ENCODE data around the gene MICA.
"Not testable (repeated sequence)": the region's sequence is repeated elsewhere in the genome, so short reads cannot be mapped to it uniquely, and the experiment has no call there.

The MICA gene

GRCh38 chr6:31414148-31414770 lies 10.9 kb downstream of the MICA start:
- not testable (repeated sequence) for DNase-seq (ENCODE audit: low read depth)

DNA sequence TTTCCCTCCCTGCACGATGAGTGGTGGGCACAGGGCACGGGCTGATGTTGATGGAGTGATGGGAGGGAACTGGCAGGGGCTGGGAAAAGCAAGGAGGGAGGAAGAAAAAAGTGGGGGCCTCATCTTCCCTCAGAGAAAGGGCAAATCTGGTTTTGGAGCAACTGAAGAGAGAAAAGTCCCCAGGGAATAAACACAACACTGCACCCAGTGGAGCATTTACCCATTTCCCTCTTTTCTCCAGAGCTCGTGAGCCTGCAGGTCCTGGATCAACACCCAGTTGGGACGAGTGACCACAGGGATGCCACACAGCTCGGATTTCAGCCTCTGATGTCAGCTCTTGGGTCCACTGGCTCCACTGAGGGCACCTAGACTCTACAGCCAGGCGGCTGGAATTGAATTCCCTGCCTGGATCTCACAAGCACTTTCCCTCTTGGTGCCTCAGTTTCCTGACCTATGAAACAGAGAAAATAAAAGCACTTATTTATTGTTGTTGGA lies 11.4 kb downstream of the MICA start:
- DNase-seq (ENCODE audit: low read depth), result no peak

- DNase-seq (ENCODE audit: low read depth), result no peak
Observed at GRCh38 chr6:31416394-31417014, 13.1 kb downstream of the MICA start.

DNA sequence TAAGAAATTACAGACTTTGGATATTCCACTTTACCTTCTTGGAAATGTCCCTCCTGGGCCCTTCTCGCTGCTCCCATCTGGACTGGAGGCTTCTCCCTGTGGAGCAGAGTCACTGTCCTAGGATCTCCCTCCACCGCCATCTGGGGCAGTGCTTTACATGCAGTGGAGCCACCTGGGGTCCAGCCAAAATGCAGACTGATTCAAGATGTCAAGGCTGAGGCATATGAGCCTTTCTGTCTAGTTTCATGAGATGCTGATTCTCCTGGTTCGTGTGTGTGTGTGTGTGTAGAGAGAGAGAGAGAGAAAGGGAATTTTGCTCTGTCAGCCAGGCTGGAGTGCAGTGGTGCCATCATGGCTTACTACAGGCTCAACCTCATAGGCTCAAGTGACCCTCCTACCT lies 14.9 kb downstream of the MICA start:
- DNase-seq (ENCODE audit: low read depth), result no peak

DNA sequence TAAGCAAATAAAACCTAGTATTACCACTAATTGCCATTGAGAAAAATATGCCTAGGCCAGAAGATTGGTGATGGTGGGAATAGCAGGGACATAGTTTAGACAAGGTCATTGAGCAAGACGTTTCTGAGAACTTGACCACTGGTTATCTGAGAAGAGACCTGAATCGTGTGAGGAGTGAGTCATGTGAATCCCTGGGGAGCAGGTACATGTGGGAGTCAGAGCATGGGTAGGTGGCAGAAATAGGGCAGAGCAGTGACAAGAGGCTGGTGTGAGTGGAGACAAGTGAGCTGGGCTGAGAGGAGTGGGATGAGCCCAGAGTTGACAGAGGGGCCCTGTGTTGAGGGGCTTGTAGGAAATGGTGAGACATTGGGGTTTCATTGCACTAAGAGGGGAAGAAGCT lies 16.4 kb downstream of the MICA start:
- DNase-seq (ENCODE audit: low read depth), result no peak

DNA sequence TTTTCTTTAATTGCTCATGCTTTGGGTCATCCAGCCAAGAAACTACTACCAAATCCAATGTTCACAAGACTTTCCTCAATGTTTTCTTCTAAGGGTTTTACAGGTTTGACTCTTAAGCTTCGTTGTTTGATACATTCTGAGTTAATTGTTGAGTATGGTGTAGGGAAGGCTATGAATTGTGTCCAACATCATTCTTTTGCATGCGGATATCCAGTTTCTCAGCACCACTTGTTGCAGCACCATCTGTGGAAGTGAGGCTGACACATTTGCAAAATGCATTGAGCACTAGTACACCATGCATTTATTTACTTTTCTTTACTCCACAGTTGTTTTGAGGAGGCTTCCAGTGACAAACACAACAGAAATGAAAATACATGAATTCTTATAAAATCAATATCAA lies 17.2 kb downstream of the MICA start:
- no peak for DNase-seq (ENCODE audit: low read depth)

DNA sequence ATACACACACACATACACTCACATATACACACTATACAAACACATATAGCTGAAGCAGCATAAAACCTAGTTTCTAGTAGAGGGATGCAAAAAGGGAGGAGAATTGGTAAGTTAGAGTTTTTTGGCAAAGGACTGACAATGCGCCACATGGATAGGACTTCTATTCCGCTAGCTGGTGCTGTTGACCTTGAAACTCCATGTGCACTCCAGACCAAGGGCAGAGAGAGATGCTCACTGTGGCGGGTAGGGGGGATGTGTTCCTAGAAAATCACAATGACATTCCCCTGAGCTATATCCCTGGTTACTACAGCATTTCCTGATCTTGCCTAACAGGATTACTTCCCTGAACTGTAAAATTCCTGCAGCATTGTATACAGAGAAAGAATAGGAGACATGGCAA lies 19.2 kb downstream of the MICA start:
- no peak for DNase-seq (ENCODE audit: low read depth)

- DNase-seq (ENCODE audit: low read depth), result no peak
Observed at GRCh38 chr6:31423550-31423949, 20.2 kb downstream of the MICA start.

DNA sequence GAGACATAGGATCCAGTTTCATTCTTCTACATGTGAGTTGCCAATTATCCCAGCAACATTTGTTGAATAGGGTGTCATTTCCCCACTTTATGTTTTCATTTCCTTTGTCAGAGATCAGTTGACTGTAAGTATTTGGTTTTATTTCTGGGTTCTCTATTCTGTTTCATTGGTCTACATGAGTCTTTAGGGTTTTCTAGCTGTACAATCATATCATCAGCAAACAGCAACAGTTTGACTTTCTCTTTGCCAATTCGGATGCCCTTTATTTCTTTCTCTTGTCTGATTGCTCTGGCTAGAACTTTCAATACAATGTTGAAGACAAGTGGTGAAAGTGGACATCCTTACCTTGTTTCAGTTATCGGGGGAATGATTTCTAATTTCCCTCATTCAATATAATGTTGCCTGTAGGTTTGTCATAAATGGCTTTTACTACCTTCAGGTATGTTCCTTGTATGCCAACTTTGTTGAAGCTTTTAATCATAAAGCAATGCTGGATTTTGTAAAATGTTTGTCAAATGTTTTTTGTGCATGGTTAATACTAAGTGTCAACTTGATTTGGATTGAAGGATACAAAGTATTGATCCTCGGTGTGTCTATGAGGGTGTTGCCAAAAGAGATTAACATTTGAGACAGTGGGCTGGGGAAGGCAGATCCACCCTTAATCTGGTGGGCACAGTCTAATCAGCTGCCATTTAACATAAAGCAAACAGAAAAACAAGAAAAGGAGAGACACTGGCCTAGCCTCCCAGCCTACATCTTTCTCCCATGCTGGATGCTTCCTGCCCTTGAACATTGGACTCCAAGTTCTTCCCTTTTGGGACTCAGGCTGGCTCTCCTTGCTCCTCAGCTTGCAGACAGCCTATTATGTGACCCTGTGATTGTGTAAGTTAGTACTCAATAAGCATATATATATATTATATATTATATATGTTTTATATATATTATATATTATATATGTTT lies 23.3 kb downstream of the MICA start:
- no peak for DNase-seq (ENCODE audit: low read depth)

GRCh38 chr6:31430449-31430848 lies 27.1 kb downstream of the MICA start:
- DNase-seq (ENCODE audit: low read depth), result no peak

GRCh38 chr6:31435051-31435450 lies 31.7 kb downstream of the MICA start:
- not testable (repeated sequence) for DNase-seq (ENCODE audit: low read depth)

DNA sequence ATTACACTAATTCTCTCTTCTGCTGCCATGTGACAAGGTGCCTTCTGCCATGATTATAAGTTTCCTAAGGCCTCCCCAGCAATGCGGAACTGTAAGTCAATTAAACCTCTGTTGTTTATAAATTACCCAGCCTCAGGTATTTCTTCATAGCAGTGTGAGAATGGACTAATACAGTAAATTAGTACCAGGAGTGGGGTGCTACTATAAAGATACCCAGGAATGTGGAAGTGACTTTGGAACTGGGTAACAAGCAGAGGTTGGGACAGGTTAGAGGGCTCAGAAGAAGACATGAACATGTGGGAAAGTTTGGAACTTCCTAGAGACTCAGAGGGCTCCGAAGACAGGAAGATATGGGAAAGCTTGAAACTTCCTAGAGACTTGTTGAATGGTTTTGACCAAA lies 34.8 kb downstream of the MICA start:
- no peak for DNase-seq (ENCODE audit: low read depth)

DNA sequence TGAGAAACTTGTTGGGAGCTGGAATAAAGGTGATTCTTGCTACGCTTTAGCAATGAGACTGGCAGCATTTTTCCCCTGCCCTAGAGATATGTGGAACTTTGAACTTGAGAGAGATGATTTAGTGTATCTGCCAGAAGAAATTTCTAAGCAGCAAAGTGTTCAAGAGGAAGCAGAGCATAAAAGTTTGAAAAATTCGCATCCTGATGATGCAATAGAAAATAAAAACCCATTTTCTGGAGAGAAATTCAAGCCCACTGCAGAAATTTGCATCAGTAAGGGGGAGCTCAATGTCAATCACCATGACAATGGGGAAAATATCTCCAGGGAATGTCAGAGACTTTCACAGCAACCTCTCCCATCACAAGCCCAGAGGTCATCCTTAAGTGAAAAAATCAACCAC lies 35.3 kb downstream of the MICA start:
- no peak for DNase-seq (ENCODE audit: low read depth)

DNA sequence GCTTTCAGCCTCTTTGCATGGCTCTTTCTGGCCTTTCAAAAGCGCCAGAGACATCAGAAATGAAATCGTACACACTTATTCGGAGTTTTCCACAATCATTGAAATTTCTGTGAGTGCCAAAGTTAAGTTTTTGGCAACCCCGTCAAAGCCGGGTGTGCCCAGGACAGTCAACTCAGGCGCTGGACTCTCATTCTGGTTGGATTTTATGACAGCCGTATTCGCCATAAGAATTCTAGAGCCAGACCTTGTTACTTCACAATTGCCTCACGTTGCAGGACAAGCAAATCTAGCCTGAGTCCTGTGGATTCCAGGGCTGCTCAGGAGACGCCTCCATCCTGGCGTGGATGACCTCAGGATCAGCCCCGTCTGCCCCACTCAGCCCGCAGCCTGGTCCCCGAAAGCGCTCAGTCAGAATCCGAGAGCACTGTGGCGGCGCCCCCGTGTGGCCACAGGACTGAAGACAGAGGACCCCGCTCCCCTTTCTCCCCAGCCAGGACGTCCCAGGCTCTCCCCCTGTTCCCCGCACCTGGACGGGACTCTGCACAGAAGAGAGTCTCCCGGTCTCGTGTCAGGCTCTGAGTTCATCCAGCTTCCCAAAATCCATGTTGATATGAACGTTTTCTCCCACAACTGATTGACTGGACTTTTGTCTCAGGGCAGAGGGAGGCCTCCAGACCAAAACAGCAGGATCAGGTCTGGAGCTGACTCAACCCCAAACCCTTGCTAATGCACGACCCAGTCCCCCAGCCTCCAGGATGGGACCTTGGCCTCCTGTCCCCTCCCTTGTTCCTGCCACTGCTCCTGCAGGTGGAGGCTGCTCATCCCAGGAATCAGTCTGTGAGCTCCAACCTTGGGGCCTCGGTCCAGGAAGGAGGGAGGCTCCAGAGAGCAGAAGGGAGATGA lies 38.2 kb downstream of the MICA start:
- DNase-seq (ENCODE audit: low read depth), result peak; percentile 61

GRCh38 chr6:31446481-31446880 lies 43.1 kb downstream of the MICA start:
- DNase-seq (ENCODE audit: low read depth), result peak; percentile 6

- DNase-seq (ENCODE audit: low read depth), result not testable (repeated sequence)
Observed at GRCh38 chr6:31446999-31447789, 43.8 kb downstream of the MICA start.

- DNase-seq (ENCODE audit: low read depth), result no peak
Observed at GRCh38 chr6:31450751-31451150, 47.4 kb downstream of the MICA start.

DNA sequence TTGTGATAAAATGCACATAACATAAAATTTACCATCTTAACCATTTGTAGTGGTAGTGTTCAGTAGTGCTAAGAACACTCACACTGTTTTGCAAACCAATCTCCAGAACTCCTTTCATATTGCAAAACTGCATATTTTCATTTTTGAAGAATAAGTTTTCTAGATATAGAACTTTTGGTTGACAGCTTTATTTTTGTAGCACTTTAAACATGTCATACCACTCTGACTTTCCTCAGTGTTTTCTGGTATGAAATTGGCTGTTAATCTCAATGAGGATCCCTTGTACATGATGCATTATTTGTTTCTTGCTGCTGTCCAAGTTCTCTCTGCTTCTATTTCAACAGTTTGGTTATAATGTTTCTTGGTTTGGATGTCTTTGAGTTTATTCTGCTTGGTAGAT lies 49.5 kb downstream of the MICA start:
- DNase-seq (ENCODE audit: low read depth), result no peak

GRCh38 chr6:31453259-31453658 lies 49.9 kb downstream of the MICA start:
- peak; percentile 49 for DNase-seq (ENCODE audit: low read depth)

DNA sequence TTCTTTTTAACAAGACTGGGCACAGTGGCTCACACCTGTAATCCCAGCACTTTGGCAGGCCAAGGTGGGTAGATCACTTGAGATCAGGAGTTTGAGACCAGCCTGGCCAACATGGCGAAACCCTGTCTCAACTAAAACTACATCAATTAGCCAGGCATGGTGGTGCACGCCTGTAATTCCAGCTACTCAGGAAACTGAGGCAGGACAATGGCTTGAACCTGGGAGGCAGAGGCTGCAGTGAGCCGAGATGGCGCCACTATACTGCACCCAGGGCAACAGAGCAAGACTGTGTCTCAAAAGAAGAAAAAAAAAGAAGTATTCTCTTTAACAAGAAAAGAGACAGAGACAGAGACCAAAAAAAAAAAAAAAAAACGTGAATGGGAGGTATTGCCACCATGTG lies 56.5 kb downstream of the MICA start:
- DNase-seq (ENCODE audit: low read depth), result not testable (repeated sequence)
